HS-27A (cell line): ENCODE data around the gene CCZ1.
"Not testable (repeated sequence)": the region's sequence is repeated elsewhere in the genome, so short reads cannot be mapped to it uniquely, and the experiment has no call there.

Experiments
- DNase-seq: peaks from one replicate; pipeline ENCODE4 v3.0.0-alpha.2; 2012; ENCODE audit warnings: low read depth, missing footprints

Gene CCZ1

GRCh38 chr7:5898480-5899224 is at the start of gene CCZ1:
CCZ1 (plus strand) TSS chr7:5898733; CDS start chr7:5898800, 67 bp downstream.
- not testable (repeated sequence) for DNase-seq

GRCh38 chr7:5850944-5851343 is 47.6 kb upstream of the CCZ1 start:
- no peak for DNase-seq

GRCh38 chr7:5854738-5855137 is 43.8 kb upstream of the CCZ1 start:
- no peak for DNase-seq

GRCh38 chr7:5857041-5857575 is 41.4 kb upstream of the CCZ1 start:
- not testable (repeated sequence) for DNase-seq

GRCh38 chr7:5858494-5858893 is 40.0 kb upstream of the CCZ1 start:
- not testable (repeated sequence) for DNase-seq

- not testable (repeated sequence) for DNase-seq
Measured at GRCh38 chr7:5861281-5861680, 37.3 kb upstream of the CCZ1 start.

- not testable (repeated sequence) for DNase-seq
Measured at GRCh38 chr7:5862753-5863366, 35.7 kb upstream of the CCZ1 start.

GRCh38 chr7:5865279-5865931 is 33.1 kb upstream of the CCZ1 start:
- DNase-seq = not testable (repeated sequence)

GRCh38 chr7:5867060-5867459 is 31.5 kb upstream of the CCZ1 start:
- DNase-seq = no peak

- DNase-seq = not testable (repeated sequence)
Measured at GRCh38 chr7:5868928-5869341, 29.6 kb upstream of the CCZ1 start.

- DNase-seq = no peak
Measured at GRCh38 chr7:5869691-5870090, 28.8 kb upstream of the CCZ1 start.

GRCh38 chr7:5870311-5870710 is 28.2 kb upstream of the CCZ1 start:
- DNase-seq = no peak

- DNase-seq = no peak
Measured at GRCh38 chr7:5872326-5872725, 26.2 kb upstream of the CCZ1 start.

GRCh38 chr7:5879591-5879990 is 18.9 kb upstream of the CCZ1 start:
- not testable (repeated sequence) for DNase-seq

GRCh38 chr7:5880106-5880505 is 18.4 kb upstream of the CCZ1 start:
- DNase-seq = not testable (repeated sequence)

- DNase-seq = not testable (repeated sequence)
Measured at GRCh38 chr7:5884431-5884830, 14.1 kb upstream of the CCZ1 start.

- not testable (repeated sequence) for DNase-seq
Measured at GRCh38 chr7:5888021-5888420, 10.5 kb upstream of the CCZ1 start.

GRCh38 chr7:5890244-5890643 is 8.3 kb upstream of the CCZ1 start:
- DNase-seq = not testable (repeated sequence)

GRCh38 chr7:5892498-5892897 is 6.0 kb upstream of the CCZ1 start:
- DNase-seq = no peak

- not testable (repeated sequence) for DNase-seq
Measured at GRCh38 chr7:5897369-5897919, 1.1 kb upstream of the CCZ1 start.

- not testable (repeated sequence) for DNase-seq
Measured at GRCh38 chr7:5903002-5903401, 4.5 kb downstream of the CCZ1 start.

- DNase-seq = not testable (repeated sequence)
Measured at GRCh38 chr7:5904726-5905125, 6.2 kb downstream of the CCZ1 start.
